ENCODE measurements around the gene CT45A5. TPM values are rescaled to one million over a fixed set of nuclear protein-coding genes. Genes with fewer than 3 reads are reported as not detected.

The CT45A5 gene, protein sequence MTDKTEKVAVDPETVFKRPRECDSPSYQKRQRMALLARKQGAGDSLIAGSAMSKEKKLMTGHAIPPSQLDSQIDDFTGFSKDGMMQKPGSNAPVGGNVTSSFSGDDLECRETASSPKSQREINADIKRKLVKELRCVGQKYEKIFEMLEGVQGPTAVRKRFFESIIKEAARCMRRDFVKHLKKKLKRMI
- not detected in 2 replicates for total RNA-seq

DNA sequence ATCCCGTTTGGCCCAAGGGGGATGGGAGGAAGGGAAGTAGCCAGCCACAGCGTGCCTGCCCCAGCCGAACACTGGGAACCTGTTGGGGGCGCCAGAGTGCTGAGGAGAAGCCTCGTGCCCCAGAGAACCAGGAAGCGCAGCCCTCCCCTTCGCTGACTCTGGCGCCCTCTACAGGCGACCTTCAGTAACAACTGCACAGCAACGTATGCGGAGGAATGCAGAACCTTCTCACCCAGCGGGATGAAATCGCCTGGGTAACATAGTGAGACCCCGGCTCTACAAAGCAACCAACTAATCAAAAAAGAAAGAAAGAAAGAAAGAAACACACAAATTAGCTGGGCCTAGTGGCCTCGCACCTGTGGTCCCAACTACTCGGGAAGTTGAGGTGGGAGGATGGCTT, at the start of gene CT45A5:
TSS of gene CT45A5 (minus strand) at position 101 of the 400 bp plus-strand sequence. CDS start 3,774 bp downstream, outside the sequence.

DNA sequence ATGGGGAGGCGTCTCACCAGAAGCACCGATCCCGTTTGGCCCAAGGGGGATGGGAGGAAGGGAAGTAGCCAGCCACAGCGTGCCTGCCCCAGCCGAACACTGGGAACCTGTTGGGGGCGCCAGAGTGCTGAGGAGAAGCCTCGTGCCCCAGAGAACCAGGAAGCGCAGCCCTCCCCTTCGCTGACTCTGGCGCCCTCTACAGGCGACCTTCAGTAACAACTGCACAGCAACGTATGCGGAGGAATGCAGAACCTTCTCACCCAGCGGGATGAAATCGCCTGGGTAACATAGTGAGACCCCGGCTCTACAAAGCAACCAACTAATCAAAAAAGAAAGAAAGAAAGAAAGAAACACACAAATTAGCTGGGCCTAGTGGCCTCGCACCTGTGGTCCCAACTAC, 34.6 kb upstream of the CT45A5 start, which contains the start of gene CT45A2:
TSS of gene CT45A2 (minus strand) at position 101 of the 400 bp plus-strand sequence. CDS start 3,747 bp downstream, outside the sequence.

DNA sequence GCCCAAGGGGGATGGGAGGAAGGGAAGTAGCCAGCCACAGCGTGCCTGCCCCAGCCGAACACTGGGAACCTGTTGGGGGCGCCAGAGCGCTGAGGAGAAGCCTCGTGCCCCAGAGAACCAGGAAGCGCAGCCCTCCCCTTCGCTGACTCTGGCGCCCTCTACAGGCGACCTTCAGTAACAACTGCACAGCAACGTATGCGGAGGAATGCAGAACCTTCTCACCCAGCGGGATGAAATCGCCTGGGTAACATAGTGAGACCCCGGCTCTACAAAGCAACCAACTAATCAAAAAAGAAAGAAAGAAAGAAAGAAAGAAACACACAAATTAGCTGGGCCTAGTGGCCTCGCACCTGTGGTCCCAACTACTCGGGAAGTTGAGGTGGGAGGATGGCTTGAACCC, 17.4 kb upstream of the CT45A5 start, which contains the start of gene CT45A6:
TSS of gene CT45A6 (minus strand) at position 101 of the 400 bp plus-strand sequence. CDS start 3,794 bp downstream, outside the sequence.

DNA sequence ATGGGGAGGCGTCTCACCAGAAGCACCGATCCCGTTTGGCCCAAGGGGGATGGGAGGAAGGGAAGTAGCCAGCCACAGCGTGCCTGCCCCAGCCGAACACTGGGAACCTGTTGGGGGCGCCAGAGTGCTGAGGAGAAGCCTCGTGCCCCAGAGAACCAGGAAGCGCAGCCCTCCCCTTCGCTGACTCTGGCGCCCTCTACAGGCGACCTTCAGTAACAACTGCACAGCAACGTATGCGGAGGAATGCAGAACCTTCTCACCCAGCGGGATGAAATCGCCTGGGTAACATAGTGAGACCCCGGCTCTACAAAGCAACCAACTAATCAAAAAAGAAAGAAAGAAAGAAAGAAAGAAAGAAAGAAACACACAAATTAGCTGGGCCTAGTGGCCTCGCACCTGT, 17.2 kb downstream of the CT45A5 start, which contains the start of gene CT45A3:
TSS of gene CT45A3 (minus strand) at position 101 of the 400 bp plus-strand sequence. CDS start 3,747 bp downstream, outside the sequence.

Other genes with a start within 250 kb of the CT45A5 start
- not detected in 2 replicates for gene CT45A1, start 71.9 kb downstream of the CT45A5 start, total RNA-seq
- gene CT45A3, start 17.3 kb downstream of the CT45A5 start, total RNA-seq, result not detected in 2 replicates
- gene CT45A6, start 17.3 kb upstream of the CT45A5 start, total RNA-seq, result not detected in 2 replicates
- not detected in 2 replicates for gene CT45A2, start 34.5 kb upstream of the CT45A5 start, total RNA-seq
- gene CT45A7, start 51.8 kb upstream of the CT45A5 start, total RNA-seq, result not detected in 2 replicates
- gene CT45A8, start 69.0 kb upstream of the CT45A5 start, total RNA-seq, result not detected in 2 replicates
- gene CT45A9, start 86.3 kb upstream of the CT45A5 start, total RNA-seq, result not detected in 2 replicates
- not detected in 2 replicates for gene CT45A10, start 107.9 kb upstream of the CT45A5 start, total RNA-seq
- gene SAGE1, start 108.2 kb upstream of the CT45A5 start, total RNA-seq, result not detected in 2 replicates
- 16.9 and 18.8 TPM in 2 replicates for gene MMGT1, start 188.5 kb upstream of the CT45A5 start, total RNA-seq
- gene SLC9A6, start 199.9 kb upstream of the CT45A5 start, total RNA-seq, result 10.2 and 11.5 TPM in 2 replicates

Measured in hair follicular keratinocyte (primary cell).